Upper lobe of right lung (tissue), 1 donor: Measurements from ENCODE around the gene CCDC149. TPM values are rescaled to one million over a fixed set of nuclear protein-coding genes. Genes with fewer than 3 reads are reported as not detected.

Source experiments
- ATAC-seq: fragments of 200-7000 bp; cut with Tn5 transposase; one replicate; pipeline ENCODE4 v1.9.1; 2020; ENCODE audit warnings: mild to moderate bottlenecking, moderate library complexity
- DNase-seq: peaks from one replicate; pipeline ENCODE4 v3.0.0-alpha.2; 2020
- H3K27ac ChIP-seq: fragments of 200-600 bp; one replicate; pipeline ENCODE4 v1.8.0; 2022
- H3K27me3 ChIP-seq: fragments of 200-600 bp; one replicate; pipeline ENCODE4 v1.8.0; 2022; ENCODE audit warnings: mild to moderate bottlenecking
- H3K36me3 ChIP-seq: fragments of 200-600 bp; one replicate; pipeline ENCODE4 v1.8.0; 2022
- H3K4me1 ChIP-seq: fragments of 200-600 bp; one replicate; pipeline ENCODE4 v1.8.0; 2022
- H3K4me3 ChIP-seq: fragments of 200-600 bp; one replicate; pipeline ENCODE4 v1.8.0; 2022; ENCODE audit warnings: mild to moderate bottlenecking
- H3K9me3 ChIP-seq: fragments of 200-600 bp; one replicate; pipeline ENCODE4 v1.8.0; 2022
- CTCF ChIP-seq: fragments of 200-600 bp; IDR thresholded peaks from one replicate; pipeline ENCODE4 v1.8.0; 2022; ENCODE audit warnings: antibody characterized with exemption
- intact Hi-C: fragments of 100-400 bp; cut with DNase I; formaldehyde crosslinking; loops from one replicate; pipeline ENCODE4 v1.11.0; 2022
- total RNA-seq: library from RNA; stranded (reverse); fragmentation: NEBNext Ultra II Directional; extraction: Animal tissue kit (Norgen Biotek cat#: 25700); gene quantifications from one replicate; pipeline ENCODE4 v1.2.1, GENCODE V29; 2021
- donor health status: DM: no; HTN: yes; CAD: no; lungs with severe emphysema.

CCDC149 gene
- total RNA-seq, 1 donor from 2014 or later: 28.7 TPM

- ATAC-seq: no peak
- H3K36me3 ChIP-seq: peaks cover 5% of the 10 kb centered on the region
Observed at GRCh38 chr4:24892778-24893177, 20.1 kb downstream of the CCDC149 start.

GRCh38 chr4:24892278-24892677 lies 20.6 kb downstream of the CCDC149 start:
- ATAC-seq (no peak), DNase-seq (no peak)
- Histone ChIP-seq H3K9me3 (no peaks in the 10 kb centered on the region), H3K27me3 (no peaks in the 10 kb centered on the region), H3K27ac (no peak overlapping the region), H3K4me1 (no peaks in the 10 kb centered on the region), H3K4me3 (no peak overlapping the region), H3K36me3 (peaks cover 5% of the 10 kb centered on the region)
- intact Hi-C loops: no loop called here
- no peak for TF ChIP-seq CTCF

More at GRCh38 chr4:24892778-24893177, 20.1 kb downstream of the CCDC149 start:
- H3K4me3 ChIP-seq: no peak overlapping the region
- intact Hi-C loops: no loop called here
- no peak for DNase-seq
- H3K4me1 ChIP-seq: no peaks in the 10 kb centered on the region
- no peak overlapping the region for H3K27ac ChIP-seq
- no peak for TF ChIP-seq CTCF
- no peaks in the 10 kb centered on the region for H3K9me3 ChIP-seq
- H3K27me3 ChIP-seq: no peaks in the 10 kb centered on the region

- intact Hi-C loops: no loop called here
- Histone ChIP-seq H3K4me1 (no peaks in the 10 kb centered on the region), H3K27ac (no peak overlapping the region), H3K27me3 (no peaks in the 10 kb centered on the region), H3K9me3 (no peaks in the 10 kb centered on the region), H3K4me3 (no peak overlapping the region), H3K36me3 (peaks cover 5% of the 10 kb centered on the region)
- DNase-seq (no peak), ATAC-seq (no peak)
- TF ChIP-seq CTCF: no peak
Observed at GRCh38 chr4:24890561-24891126, 22.2 kb downstream of the CCDC149 start.

- TF ChIP-seq CTCF: no peak
- H3K27ac ChIP-seq: no peak overlapping the region
- intact Hi-C loops: no loop called here
- peaks cover 5% of the 10 kb centered on the region for H3K36me3 ChIP-seq
- no peak overlapping the region for H3K4me3 ChIP-seq
- H3K9me3 ChIP-seq: no peaks in the 10 kb centered on the region
- no peaks in the 10 kb centered on the region for H3K4me1 ChIP-seq
- no peak for ATAC-seq
- H3K27me3 ChIP-seq: no peaks in the 10 kb centered on the region
- DNase-seq: no peak
Observed at GRCh38 chr4:24889991-24890390, 22.9 kb downstream of the CCDC149 start.

- TF ChIP-seq CTCF: no peak
- no peaks in the 10 kb centered on the region for H3K27me3 ChIP-seq
- no peaks in the 10 kb centered on the region for H3K9me3 ChIP-seq
- no peak overlapping the region for H3K27ac ChIP-seq
- ATAC-seq (no peak), DNase-seq (no peak)
- intact Hi-C loops: no loop called here
- H3K4me1 ChIP-seq: no peaks in the 10 kb centered on the region
- H3K4me3 ChIP-seq: no peak overlapping the region
- peaks cover 5% of the 10 kb centered on the region for H3K36me3 ChIP-seq
Observed at GRCh38 chr4:24888475-24889344, 24.1 kb downstream of the CCDC149 start.
